Thyroid gland (tissue), 4 donors: ENCODE data around the gene GNG14.

Experiments
- POLR2A ChIP-seq, 2 donors: fragments of 450-650 bp; IDR thresholded peaks; one replicate each; pipeline ENCODE4 v1.6.1; 2017; ENCODE audit warnings: antibody characterized with exemption in 2 of 2, mild to moderate bottlenecking in 2 of 2, moderate library complexity in 1 of 2
- TF ChIP-seq, protein P1 (sequence below), 6 experiments: fragments of 200-600 bp in 3 of 6; fragments of 450-650 bp in 3 of 6; sonication (generic) in 3 of 6; IDR thresholded peaks; one replicate each; pipeline ENCODE4 v1.5.1; 2016 to 2019; ENCODE audit warnings: antibody characterized with exemption in 6 of 6, mild to moderate bottlenecking in 2 of 6, inconsistent platforms in 1 of 6, moderate library complexity in 1 of 6

DNA sequence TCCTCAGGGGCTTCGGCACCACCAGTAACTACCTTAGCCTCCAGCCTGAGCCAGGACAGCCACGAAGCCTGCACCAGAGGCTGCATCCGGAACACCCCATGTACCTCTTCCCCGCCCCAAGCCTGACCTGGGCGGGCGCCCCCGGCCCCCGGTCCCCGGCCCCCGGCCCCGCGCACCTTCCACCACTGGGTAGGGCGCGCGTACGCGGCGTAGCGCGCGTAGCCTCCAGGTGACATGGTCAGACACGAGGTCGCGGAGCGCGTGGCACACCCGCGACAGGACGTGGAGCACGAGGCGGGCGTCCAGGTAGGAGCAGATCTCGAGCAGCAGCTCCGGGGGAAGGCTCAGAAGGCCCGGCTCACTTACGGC is 8.2 kb downstream of the GNG14 start:
- no peak for TF ChIP-seq POLR2A (IDR thresholded peaks at IDR 0.05)
- TF ChIP-seq, protein P1, sequence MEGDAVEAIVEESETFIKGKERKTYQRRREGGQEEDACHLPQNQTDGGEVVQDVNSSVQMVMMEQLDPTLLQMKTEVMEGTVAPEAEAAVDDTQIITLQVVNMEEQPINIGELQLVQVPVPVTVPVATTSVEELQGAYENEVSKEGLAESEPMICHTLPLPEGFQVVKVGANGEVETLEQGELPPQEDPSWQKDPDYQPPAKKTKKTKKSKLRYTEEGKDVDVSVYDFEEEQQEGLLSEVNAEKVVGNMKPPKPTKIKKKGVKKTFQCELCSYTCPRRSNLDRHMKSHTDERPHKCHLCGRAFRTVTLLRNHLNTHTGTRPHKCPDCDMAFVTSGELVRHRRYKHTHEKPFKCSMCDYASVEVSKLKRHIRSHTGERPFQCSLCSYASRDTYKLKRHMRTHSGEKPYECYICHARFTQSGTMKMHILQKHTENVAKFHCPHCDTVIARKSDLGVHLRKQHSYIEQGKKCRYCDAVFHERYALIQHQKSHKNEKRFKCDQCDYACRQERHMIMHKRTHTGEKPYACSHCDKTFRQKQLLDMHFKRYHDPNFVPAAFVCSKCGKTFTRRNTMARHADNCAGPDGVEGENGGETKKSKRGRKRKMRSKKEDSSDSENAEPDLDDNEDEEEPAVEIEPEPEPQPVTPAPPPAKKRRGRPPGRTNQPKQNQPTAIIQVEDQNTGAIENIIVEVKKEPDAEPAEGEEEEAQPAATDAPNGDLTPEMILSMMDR (IDR thresholded peaks at IDR 0.05): no peak
